T-helper 1 cell treated with Interleukin-12 subunit alpha and Interleukin-12 subunit beta and Interleukin-4 antibody, amounts not matched to agents 30 ng/mL and 1 ng/mL, for 36 hours (primary cell): Measurements from ENCODE around the gene SPIN1. TPM values are rescaled to one million over a fixed set of nuclear protein-coding genes. Genes with fewer than 3 reads are reported as not detected.

ENCODE experiments used
- intact Hi-C: fragments of 100-400 bp; cut with micrococcal nuclease; formaldehyde crosslinking; loops from one replicate; pipeline ENCODE4 v1.15.1; 2024
- total RNA-seq: library from RNA; stranded (reverse); gene quantifications from 2 replicates; pipeline ENCODE4 v1.2.3, GENCODE V29; 2022

Gene SPIN1
- total RNA-seq, 1 donor from 2014 or later = 45.3 TPM

DNA sequence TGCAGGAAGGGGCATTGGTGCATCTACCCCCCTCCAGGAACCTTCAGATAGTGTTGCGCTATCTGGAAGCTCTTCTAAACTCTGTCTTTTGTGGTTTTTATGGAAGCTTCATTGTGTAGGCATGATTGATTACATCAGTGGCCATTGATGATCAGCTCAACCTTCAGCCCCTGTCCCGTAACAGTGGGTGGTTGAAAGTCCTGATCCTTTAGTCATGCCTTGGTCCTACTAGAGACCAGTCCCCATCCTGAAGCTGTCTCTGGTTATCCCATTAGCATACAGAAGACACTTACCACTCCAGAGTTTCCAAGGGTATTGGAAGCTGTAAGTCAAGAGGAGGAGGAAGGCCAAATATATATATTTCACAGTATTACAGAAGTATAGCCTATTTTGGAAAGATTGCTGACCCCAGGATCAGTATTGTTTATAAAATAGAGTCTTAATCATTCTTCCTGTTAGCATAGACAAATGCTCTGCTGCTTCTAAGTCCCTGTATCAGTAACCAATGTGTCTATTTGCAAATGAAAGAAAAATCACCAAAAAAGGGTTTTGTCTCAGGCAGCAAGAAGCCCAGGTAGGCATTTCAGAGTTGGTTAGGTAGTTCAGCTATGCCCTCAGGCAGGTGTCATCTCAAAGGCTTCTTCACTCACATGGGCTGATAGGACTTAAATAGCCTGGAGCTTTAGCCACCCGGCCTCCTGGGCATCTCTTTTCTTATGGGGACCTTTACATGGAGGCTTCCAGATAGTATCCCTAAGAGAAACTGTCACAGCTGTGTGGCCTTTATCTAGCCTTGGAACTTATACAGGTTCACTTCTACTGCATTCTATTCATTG, 41.6 kb downstream of the SPIN1 start:
- intact Hi-C loops = loop anchor here (5.0 kb wide), 1 partner anchor 323 kb away; no protein-coding TSS in a partner anchor

DNA sequence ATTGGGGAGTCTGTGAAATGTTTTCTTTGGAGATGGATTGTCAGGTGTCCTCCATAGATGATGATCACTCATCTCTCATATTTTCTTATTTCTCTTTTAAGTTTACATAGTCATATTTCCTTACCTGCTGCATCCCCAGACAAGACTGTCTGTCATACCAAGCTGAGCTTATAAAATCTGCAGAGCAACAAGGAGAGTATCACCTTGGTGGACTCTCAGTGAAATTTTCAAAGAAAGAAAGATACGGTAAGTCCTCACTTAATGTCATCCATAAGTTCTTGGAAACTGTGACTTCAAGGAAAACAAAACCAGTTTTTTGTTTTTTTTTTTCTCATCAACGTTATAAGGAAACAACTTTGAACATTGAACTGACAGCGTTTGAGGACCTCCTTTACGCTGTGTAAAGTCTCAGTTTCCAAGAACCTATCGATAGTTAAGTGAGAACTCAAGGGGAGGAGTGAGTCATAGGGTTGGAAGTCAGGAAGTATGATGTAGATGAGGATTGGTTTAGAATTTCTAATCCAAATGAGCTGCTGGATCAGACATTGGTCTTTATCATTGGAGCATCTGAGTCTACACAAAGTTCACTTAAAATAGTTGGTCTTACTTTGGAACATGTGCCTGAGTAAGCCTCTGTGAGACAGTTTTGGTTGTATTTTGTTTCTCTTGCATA, 45.5 kb downstream of the SPIN1 start:
- intact Hi-C loops = loop anchor here (1.0 to 5.0 kb wide), 4 partner anchors 15 to 326 kb away; partner anchors contain the start of gene SPIN1

DNA sequence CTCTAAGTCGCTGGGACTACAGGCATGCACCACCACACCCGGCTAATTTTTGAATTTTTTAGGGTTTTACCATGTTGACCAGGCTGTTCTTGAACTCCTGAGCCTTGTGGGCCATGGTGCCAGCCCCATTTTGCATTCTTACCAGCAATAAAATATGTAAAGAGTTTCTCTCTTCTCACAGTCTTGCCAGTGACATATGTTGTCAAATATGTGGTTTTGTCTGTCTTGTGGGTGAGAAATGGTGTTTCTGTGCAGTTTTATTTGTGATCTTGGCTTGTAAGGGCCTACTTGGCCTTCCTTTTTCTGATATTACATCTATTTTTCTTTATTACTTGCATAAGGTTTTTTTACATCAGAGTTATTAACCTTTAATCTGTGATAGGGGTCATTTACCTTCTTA, 47.1 kb downstream of the SPIN1 start:
- intact Hi-C loops = loop anchor here (2.0 kb wide), 1 partner anchor 47 kb away; the partner anchor contains the start of gene SPIN1

DNA sequence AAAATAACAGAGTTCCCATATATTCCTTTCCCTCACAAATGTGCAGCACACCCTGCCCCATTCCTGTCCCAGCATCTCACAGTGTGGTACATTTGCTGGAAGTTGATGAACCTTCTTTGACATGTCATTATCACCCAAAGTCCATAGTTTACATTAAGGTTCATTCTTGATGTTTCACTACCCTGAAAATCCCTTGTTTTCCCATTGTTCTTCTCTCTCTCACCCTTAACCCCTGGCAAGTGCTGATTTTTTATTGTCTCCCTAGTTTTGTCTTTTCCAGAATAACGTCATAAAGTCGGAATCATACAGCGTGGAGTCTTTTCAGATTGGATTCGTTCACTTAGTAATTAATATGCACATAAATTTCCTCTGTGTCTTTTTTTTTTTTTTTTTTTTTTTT, 48.1 kb downstream of the SPIN1 start:
- intact Hi-C loops = no loop called here

DNA sequence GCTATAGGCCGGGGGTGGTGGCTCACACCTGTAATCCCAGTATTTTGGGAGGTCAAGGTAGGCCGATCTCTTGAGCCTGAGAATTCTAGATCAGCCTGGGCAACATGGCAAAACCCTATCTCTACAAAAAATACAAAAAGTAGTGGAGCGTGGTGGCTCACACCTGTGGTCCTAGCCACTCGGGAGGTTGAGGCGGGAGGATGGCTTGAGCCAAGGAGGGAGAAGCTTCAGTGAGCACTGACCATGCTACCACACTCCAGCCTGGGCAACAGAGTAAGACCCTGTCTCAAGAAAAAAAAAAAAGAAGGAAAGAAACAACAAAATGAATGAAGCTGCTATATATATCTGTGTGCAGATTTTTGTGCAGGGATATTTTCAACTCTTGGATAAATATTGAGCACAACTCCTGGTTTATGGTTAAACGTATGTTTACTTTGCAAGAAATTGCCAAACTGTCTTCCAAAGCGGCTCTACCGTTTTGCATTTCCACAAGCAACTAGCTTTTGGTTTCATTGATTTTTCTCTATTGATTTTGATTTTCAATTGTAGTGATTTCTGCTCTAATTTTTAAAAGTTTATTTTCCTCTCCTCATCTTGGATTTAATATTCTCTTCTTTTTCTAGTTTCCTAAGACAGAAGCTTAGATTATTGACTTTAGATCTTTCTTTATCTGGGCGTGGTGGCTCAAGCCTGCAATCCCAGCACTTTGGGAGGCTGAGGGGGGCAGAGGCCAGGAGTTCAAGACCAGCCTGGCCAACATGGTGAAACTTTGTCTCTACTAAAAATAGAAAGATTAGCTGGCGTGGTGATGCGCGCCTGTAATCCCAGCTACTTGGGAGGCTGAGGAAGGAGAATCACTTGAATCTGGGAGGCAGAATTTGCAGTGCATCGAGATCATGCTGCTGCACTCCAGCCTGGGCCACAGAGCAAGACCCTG, 49.2 kb downstream of the SPIN1 start:
- intact Hi-C loops = no loop called here

DNA sequence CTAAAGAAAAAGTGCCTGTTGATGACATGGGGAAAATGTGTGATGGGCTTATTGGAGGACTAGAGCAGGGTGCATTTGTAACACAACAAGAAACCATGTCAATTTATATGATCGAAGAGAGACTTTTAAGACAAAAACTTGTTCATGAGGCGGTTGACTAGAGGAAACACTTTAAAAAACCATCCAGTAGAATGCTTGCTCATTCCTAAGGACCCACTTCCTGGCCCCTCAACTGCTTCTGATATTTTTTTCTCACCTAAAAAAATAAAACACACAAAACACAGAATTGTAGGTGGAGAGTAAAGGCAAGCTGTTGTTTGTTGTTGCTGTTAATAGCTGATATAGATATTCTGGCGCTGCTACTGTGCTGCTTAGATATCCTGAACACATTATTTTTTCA, 50.6 kb downstream of the SPIN1 start:
- intact Hi-C loops = no loop called here

DNA sequence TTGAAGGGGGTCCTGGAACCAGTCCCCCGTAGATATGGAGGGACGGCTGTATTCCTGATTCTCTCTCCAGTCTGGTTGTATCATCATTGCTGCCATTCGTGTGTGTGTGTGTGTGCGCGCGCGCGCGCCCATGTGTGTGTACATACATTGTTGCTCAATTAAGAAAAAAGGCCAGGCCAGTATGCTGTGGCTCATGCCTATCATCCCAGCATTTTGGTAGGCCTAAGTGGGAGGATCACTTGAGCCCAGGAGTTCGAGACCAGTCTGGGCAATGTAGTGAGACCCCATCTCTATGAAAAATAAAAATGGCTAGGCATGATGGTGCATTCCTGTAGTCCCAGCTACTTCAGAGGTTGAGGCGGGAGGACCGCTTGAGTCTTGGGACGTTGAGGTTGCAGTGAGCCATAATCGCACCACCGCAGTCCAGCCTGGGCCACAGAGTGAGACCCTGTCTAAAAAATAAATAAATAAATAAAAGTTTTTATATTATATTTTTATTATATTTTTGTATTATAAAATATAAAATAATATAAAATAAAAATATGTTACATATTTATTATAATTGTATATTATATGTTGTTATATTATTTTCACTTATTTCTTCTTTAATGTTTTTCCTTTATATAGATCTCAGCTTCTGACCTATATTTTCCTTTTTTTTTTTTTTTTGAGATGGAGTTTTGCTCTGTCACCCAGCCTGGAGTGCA, 53.2 kb downstream of the SPIN1 start:
- intact Hi-C loops = no loop called here

DNA sequence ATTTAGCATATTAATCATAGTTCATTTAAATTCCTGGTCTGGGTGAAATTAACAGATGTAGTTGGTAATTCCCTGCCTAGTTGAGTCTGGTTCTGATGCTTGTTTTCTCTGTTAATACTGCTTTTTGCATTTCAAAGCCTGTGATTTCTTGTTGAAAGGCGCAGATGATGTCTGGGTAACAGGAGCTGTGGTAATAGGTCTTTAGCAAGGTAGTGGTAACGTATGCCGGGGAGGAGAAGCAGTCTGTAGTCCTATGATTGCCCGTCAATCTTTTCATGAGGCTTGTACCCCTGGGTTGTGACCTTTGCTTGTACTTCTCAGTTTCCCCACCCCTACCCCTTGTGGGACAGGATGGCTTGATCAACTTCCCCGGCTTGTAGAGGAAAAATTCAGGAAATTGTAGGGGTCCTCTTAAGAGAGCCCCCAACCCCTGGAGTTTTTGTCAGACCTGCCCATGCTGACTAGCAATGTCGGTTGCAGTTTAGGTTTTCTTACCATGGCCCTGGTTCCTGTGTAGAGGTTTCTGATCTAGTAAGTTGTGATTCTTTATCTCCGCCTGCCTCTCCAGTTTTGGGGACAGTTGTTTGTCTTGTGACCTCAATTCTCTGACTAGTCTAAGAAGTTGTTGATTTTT, 55.4 kb downstream of the SPIN1 start:
- intact Hi-C loops = no loop called here

DNA sequence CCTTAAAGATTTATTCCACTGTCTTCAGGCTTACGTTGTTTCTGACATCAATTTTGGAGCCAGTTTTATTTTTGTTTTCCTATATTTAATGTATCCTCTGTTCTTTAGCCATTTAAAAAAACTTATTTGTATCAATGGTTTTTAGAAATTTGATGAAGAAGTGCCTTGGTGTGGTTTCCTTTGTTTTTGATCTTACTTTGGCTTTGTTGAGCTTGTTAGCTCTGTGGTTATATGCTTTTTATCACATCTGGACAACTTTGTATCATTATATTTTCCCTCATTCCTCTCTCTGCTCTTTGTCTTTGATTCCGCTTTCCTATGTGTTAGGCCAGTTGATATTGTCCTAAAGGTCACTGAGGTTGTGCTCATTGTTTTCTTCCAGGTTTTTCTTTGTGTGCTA, 58.5 kb downstream of the SPIN1 start:
- intact Hi-C loops = no loop called here

DNA sequence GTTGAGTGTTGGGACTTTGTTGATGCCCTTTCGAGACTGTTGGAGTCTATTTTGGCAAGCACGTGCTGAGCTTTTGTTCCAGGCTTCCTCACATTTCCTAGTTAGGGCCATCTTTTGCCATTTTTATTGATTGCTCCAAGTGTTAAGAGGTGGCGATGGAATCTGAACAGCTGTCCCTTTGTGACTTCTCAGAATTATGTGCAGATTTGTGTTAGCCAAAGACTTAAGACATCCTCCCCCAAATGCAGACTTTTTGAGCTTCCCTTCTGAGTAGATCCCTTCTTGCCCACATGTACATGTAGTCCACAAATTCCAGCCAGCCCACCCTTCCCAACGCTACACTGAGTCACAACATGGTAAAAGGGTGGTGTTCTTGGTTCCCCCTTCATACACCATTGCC, 59.2 kb downstream of the SPIN1 start:
- intact Hi-C loops = no loop called here

DNA sequence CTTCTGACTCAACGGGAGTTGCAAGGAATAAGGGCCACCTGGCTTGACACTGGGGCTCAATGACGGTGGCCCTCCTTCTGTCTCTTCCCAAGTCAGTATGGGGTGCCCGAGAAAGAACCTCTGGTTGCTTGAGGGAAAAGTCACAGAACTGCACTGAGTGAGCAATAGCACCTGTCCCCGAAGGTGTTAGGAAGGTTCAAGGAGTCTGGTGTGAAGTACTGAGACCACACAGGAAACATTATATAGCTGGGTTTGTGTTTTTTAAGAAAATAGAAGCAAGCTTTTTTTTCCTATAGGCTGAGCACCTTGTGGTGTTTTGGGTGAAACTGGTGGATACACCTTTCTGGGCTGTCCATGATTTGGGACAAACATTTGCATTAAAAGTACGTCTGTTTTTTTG, 62.9 kb downstream of the SPIN1 start:
- intact Hi-C loops = no loop called here

DNA sequence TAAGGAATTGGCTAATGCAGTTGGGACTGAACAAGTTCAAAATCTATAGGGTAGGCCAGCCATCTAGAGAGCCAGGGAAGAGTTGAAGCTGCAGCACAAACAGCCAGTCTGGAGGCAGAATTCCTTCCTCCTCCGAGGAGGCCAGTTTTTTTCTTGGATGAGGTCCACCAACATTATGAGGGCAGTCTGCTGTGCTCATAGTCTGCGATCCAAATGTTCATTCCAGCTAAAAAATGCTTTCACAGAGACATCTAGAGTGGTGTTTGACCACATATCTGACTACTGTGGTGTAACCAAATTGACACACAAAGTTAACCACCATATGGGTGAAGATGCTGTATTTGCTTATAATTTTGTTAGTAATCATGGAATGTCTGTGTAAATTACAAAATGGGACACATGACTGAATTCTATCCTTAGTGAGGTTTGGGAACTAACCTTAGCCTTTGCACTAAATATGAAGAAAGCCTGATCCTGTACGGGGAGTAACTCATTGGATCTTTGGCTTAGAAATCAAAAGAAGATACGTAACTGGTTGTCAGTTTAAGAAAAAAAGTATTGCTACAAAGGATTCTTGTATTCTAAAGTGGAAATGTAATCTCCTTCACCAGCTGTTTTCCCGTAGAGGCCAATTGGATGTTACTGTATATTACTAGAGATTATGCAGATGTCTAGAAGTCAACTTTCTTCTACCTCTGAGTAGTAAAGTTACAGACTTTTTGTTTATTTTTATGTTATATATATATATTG, 70.6 kb downstream of the SPIN1 start:
- intact Hi-C loops = no loop called here

DNA sequence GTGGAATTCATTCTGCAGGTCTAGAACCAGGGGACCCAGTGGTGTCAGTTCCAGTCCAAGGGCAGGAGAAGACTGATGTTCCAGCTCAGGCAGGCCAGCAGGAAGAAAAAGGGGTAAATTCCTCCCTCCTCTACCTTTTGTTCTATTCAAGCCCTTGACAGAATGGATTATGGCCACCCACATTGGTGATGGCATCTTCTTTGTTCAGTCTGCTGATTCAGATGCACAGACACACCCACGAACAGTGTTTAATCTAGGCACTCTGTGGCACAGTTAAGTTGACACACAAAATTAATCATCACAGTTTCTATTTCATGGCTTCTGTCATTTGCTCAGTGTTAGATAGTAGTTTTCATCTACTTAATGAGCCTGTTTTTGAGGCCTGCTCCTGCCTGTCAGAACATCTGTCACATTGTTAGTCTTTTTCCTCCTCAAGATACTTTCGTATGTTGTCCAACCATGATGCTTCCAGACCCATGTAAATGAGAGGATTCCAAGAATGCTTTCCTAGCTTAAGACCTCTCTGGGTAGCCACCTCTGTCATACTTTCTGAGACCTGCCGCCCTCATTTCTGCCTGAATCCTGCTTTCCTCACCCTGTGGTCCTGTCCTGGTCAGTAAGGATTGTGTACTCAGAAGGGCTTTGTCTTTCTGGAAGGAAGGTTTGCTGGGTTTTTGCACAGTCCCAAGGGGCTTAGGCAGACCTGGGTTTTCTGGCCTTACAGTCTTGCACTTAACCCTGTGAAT, 72.5 kb downstream of the SPIN1 start:
- intact Hi-C loops = no loop called here

DNA sequence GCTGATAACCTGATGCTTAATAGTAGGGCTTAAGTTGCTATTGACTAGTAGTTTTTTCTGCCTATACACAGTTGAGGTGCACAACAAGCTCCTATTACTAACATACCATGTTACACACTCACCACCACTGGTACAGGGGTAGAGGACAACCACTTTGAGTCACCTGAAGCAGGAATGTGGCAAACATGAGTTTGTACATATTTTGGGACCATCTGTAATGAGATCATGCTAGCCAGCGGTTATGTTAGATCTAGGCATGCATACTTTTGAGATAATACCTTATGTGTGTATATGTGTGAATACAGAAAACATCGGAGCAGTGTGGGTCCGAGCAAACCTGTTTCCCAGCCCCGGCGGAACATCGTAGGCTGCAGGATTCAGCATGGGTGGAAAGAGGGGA, 73.9 kb downstream of the SPIN1 start:
- intact Hi-C loops = no loop called here

DNA sequence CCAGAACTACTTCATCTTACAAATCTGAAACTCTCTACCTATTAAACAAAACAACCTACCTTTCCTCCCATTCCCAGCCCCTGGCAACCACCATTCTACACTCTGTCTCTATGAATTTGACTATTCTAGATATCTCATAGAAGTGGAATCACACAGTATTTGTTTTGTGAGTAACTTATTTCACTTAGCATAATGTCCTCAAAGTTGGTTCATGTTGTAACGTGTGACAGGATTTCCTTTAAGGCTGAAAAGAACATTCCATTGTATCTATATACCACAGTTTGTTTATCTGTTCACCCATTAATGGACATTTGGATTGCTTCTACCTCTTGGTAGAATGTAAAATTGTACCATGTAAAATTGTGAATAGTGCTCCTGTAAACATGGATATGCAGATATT, 76.6 kb downstream of the SPIN1 start:
- intact Hi-C loops = no loop called here

DNA sequence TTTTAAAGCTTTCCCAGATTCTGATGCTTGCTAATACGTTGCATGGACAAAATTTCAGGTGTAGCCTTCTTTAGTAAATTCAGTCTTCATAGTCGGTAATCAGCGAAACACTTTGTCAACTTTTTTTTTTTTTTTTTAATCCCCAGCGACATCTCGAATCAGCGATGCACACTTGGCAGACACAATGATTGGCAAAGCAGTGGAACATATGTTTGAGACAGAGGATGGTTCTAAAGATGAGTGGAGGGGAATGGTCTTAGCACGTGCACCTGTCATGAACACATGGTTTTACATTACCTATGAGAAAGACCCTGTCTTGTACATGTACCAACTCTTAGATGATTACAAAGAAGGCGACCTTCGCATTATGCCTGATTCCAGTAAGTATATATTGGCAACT, 80.0 kb downstream of the SPIN1 start:
- intact Hi-C loops = no loop called here

DNA sequence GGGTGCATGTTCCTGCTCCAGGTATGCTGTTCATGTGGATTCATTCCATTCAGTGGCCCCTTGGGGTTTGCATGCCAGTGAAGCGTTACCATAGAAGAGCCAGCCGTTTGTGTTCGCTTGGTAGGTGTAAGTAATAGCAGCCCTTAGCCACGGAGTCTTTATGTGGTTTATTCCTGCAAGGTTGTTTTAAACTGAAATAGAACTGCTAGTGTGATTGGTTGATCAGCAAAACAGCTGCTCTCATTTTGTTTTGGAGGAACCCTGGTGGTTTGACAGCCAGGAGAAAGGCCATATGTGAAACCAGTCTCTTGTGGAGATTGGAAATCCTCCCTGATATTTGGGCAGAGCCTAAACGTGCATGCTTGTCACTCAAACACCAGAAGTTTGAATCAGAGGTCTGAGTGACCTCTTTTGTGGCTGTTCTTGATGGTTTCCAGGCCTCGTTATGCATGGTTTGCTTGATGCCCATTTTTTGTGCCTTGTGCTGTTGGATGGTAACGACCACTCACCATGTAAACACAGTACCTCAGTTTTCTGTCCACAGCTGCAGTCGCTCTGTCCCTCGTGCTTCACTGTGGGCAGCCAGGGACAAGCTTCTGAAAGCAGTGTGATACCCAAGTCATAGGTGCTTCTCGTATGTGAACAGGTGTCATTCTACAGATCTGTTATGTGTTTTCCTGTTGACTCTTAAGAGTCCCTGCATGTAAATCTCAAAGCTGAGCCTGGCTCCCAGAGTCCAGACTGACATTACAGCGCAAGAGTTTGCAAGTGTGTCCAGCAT, 88.4 kb downstream of the SPIN1 start:
- intact Hi-C loops = loop anchor here (2.0 to 5.0 kb wide), 2 partner anchors 88 to 164 kb away; partner anchors contain the start of gene SPIN1

DNA sequence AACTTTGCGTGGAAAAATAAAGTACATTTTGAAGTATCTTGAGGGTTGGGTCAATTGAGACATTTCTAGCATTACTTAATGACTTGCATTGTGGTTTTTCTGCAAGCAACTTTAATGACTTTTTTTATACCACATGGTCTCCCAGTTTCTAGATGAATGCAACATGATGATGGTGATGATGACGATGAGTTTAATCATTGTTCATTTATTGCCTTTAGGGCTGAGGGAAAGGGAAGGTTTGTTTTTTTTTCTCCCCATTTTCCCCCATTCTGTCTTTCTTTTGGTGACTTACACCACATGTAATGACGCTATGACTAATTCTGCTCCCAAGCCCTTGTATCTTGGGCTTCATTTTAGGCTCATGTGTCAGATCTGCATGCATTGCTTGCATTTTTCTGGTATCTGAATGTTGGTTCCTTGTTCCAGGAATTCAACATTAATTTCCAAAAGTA, 89.1 kb downstream of the SPIN1 start:
- intact Hi-C loops = loop anchor here (2.0 to 5.0 kb wide), 2 partner anchors 89 to 165 kb away; partner anchors contain the start of gene SPIN1
